DMS53 treated with DMSO at 0.1 percent for 48 hours (cell line): ENCODE measurements around the gene GNG8.
A peak's percentile ranks its signal among the peaks of the same experiment; 100 is the strongest.

Experiments used
- DNase-seq: peaks from one replicate; lab custom pipeline; 2025; ENCODE audit not compliant: unreplicated experiment; lab: John Stamatoyannopoulos, UW

GNG8 gene

DNA sequence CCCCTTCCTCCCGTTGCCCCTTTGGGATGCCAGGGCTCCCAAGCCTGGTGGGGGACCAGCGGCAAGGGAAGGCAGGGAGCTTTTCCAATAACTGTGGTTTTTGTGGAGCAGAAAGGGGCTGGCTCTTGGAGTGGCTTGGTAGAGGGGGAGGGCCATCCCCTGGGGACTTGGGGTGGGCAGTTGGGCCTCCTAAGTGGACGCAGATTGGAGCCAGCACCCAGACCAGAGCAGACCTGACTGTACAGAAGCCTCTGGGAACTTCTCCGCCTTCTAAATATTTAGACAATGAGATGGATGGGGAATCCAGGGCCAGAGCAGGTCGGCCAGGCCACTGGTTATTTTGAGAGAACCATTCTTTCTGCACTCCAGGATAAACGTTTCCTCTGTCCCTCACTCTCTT, 15.3 kb downstream of the GNG8 start:
- DNase-seq: no peak

DNA sequence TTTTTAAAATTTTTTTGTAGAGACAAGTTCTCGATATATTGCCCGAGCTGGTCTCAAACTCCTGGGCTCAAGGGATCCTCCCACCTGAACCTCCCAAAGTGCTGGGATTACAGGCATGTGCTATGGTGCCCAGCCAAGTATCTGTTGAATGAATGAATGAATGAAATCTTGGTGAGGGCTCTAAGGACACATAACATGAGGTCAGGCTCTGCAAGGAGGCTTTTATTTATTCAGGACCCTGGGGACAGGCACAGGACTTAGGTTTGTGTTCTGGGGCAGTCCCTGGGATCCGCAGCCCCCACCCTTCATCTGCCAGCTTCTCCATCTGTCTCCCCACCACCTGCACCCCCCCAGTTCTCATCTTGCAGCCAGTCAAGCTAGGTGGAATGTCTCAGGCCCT, 15.7 kb downstream of the GNG8 start:
- no peak for DNase-seq

DNA sequence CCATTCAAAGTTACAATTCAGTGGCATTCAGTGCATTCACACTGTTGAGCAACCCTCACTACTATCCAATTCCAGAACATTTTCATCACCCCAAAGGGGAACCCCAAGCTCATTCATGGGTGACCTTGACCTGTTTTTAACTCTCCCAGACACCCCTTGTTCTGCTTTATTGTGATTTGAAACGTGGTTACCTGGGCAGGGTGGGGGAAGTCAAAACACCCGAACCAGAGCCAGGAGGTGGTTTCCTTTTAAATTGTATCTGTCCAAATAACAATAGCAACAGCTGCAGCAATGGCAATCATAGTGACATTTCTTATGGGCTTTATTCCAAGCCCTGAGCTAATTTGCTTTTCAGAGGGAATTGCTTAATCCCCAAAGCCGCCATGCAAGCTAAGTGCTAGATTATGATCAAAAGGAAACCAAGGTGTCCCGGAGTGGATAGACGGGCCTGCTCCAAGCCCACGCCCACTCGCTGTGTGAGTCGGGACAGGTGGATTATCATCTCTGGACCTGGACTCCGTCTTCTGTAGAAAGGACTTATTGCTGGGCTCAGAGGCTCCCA, 17.3 kb downstream of the GNG8 start:
- no peak for DNase-seq

DNA sequence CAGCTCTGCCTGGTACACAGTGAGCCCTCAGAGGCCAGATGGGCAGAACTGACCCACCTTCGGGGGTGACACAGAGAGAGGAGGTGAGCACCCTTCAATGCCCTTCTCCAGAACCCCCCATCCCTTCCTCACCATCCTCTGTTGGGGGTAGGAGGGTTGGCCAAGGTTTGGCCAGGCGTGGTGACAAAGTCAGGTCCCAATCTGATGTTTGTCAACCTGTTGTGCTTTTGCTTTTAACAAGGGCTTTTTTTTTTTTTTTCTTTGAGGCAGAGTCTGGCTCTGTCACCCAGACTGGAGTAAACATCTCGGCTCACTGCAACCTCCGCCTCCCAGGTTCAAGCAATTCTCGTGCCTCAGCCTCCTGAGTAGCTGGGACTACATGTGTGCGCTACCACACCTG, 18.4 kb downstream of the GNG8 start:
- no peak for DNase-seq

DNA sequence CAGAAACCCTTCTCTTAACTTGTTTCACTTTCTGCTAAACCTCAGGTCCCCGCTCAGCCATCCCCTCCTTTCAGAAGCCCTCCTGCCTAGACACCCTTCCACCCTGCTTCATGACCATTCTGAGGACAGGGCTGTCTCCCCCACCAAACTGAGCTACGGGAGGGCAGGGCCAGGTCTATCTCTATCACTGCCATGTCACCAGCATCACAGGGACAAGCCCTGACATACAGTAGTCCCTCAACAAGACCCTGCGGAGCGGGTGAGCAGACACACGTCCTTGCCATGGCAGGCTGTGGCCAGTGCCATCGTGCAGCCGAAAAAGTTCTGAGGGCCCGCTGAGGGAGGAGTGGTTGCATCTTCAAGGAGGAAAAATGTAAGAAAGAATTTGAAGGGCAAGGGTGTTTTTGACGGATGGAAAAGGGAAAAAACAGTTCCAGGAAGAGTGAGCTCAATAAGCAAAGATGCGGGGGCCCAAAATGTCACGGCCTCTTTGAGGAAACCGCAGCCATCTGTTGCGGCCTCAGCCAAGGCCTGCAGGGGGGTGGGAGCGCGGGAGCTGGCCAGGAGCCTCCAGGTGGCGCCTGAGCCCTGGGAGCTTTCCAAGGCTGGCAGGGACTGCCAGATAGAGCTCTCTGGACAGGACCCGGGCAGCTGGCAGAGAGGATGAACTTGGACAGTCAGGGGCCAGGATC, 19.2 kb downstream of the GNG8 start:
- DNase-seq: peak; percentile 38

DNA sequence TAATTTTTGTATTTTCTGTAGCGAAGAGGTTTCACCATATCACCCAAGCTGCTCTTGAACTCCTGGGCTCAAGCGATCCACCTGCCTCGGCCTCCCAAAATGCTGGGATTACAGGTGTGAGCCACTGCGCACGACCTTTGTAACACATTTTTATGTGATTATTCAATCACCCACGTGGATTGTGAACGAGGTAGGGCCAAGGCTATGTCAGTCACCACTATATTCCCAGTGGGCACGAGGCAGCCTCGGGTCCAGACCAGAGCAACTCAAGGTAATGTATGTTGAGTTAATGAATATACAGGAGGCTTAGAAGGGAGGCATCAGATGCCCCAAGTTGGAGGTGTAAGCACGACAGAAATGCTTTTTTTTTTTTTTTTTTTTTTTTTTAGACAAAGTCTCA, 20.0 kb downstream of the GNG8 start:
- no peak for DNase-seq

DNA sequence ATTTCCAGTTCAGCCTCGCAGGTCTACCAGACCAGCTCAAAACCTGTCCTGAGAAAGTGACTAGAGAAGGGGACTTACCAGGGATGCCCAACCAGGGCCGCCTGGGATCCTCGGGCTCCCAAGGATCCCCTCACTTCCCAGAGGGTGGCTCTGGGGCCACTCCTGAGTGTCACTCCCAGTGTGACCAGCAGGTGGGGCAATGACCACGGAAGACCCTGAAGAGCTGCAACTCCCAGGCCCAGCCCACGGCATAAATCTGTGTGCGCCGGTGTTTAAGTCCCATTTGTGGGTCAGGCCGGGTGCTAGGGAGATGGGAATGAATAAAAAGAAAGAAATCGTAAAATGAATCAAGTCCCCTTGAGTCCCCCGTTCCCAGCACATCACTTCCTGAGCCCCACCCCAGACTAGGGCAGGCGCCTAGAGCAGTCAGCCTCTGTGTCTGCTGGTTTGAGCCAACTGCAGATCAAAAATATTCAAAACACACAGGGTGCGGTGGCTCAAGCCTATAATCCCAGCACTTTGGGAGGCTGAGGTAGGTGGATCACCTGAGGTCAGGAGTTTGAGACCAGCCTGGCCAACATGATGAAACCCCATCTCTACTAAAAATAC, 21.8 kb downstream of the GNG8 start:
- DNase-seq: peak; percentile 43

DNA sequence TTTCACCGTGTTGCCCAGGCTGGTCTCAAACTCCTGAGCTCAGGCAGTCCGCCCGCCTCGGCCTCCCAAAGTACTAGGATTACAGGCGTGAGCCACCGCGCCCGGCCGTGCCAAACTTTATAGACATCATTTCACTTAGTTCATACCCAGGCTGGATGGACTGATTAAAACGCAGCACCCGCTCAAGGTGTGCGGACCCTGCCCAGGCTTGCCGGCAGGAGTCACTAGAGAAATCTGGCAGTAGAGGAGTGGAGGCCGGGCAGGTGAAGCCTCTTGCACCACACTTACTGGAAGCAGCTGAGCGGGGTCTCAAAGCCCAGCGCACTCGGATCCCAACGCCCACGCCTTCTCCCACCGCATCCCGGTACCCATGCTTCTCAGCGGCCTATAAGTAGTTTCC, 22.5 kb downstream of the GNG8 start:
- no peak for DNase-seq

DNA sequence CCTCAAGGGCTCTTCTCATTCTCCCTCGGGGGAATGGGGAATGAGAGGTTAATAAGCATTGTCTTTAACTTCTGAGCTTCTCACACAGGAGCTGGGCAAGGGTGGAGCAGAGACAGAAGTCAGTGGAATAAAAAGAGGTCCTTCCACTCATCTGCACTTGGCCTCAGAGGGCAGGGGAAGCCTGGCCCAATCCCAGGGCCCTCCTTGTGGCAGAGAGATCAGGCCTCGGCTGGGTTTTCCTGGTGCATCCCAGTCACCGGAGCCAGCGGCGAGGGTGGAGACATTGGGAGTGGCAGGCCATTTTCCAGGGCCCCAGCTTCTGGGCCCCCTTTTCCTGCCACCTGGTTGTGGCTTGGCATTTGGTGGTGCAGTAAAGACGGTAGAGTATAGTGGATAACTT, 24.2 kb downstream of the GNG8 start:
- DNase-seq: no peak

DNA sequence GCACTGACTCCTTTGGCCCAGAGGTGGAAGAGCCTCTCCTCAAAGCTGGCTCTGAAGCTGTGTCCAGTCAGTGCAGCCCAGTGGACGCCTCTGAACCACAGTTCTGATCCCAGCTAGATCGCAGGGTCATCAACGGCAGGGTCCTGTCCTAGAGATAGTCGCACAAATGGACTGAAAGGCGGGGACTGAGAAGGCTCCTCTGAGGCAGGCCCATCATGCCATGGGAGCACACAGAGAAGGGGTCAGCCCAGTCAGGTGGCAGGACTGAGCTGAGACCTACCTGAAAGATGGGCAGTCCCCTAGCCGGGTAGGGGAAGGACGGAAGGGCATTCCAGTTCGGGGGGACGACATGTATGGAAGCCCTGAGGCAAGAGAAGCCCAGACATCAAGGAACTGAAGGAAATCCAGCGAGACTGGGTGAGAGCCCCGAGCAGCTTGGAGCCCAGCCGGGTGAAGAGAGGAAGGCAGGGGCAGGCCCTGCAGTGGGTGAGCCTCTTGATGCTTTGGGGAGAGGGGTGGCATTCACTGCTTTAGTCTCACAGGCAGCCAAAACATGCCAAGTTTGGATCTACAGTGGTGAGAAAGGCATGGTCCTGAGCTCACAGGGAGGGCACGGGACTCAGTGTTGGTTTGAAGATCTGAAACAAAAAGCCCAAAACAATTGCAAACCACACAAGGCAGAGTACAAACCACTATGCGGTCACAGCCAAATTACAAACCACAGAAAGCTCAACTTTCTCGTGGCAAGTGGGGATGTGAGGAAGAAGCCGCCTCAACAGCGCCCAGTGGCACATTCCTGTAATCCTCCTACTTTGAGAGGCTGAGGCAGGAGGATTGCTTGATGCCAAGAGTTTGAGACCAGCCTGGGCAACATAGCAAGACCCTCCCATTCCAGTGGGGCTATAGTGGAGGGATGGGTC, 24.9 kb downstream of the GNG8 start:
- no peak for DNase-seq

DNA sequence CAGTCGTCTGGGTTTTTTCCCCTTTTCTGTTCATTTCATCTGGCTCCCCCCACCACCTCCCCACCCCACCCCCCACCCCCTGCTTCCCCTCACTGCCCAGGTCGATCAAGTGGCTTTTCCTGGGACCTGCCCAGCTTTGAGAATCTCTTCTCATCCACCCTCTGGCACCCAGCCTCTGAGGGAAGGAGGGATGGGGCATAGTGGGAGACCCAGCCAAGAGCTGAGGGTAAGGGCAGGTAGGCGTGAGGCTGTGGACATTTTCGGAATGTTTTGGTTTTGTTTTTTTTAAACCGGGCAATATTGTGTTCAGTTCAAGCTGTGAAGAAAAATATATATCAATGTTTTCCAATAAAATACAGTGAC, 25.6 kb downstream of the GNG8 start:
- no peak for DNase-seq

DNA sequence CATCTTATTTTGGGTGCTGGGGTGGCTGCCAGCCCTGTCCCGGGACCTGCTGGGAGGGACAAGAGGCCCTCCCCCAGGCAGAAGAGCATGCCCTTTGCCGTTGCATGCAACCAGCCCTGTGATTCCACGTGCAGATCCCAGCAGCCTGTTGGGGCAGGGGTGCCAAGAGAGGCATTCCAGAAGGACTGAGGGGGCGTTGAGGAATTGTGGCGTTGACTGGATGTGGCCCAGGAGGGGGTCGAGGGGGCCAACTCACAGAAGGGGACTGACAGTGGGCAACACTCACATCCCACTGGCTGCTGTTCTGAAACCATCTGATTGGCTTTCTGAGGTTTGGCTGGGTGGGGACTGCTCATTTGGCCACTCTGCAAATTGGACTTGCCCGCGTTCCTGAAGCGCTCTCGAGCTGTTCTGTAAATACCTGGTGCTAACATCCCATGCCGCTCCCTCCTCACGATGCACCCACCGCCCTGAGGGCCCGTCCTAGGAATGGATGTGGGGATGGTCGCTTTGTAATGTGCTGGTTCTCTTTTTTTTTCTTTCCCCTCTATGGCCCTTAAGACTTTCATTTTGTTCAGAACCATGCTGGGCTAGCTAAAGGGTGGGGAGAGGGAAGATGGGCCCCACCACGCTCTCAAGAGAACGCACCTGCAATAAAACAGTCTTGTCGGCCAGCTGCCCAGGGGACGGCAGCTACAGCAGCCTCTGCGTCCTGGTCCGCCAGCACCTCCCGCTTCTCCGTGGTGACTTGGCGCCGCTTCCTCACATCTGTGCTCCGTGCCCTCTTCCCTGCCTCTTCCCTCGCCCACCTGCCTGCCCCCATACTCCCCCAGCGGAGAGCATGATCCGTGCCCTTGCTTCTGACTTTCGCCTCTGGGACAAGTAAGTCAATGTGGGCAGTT, 26.2 kb downstream of the GNG8 start:
- no peak for DNase-seq

DNA sequence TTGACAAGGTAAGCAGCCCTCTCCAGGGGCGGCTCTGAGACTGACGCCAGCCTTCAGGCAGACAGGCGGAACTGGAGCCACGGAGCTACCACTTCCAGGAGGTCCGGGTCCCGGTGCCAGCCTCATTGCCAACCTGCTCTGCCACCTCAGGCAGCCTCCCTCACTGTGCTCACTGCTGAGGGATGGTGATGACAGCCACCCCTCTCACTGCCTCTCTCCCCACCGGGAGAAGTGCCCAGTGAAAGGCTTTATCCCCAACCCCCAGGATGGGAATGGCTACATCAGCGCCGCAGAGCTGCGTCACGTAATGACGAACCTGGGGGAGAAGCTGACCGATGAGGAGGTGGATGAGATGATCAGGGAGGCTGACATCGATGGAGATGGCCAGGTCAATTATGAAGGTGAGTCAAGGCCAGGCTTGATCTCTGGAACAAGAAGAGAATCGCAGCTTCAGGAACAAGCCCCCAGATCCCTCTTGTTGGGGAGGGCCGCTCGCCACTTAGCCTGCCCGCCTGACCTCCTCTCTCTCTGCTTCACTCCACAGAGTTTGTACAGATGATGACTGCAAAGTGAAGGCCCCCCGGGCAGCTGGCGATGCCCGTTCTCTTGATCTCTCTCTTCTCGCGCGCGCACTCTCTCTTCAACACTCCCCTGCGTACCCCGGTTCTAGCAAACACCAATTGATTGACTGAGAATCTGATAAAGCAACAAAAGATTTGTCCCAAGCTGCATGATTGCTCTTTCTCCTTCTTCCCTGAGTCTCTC, 27.2 kb downstream of the GNG8 start:
- DNase-seq: no peak

DNA sequence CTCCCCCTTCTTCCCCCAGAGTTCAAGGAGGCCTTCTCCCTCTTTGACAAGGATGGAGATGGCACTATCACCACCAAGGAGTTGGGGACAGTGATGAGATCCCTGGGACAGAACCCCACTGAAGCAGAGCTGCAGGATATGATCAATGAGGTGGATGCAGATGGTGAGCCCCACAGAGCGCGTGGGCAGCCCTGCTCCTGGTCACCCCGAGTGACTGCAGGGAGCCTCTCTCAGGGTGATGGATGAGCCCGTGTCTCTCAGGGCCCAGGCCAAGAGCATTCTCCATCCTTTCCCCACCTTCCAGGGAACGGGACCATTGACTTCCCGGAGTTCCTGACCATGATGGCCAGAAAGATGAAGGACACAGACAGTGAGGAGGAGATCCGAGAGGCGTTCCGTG, 27.8 kb downstream of the GNG8 start:
- no peak for DNase-seq

DNA sequence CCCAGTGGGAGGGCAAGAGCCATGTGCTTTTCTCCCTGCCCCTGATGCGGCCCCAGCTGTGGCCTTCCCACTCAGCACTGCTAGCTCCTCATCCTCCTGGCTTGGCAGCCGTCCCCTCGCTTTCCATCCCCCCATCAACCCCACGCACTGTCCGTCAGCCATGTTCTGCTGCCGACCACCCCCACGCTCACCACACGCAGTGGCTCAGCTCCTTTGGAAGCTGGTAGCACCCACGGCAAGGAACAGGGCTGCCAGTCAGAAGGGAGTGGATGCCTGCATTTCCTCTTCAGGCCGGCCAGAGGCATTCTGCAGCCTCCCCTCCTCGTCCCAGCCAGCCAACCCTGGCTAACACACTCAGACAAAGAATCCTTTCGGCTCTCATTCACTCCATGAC, 28.6 kb downstream of the GNG8 start:
- peak; percentile 10 for DNase-seq

DNA sequence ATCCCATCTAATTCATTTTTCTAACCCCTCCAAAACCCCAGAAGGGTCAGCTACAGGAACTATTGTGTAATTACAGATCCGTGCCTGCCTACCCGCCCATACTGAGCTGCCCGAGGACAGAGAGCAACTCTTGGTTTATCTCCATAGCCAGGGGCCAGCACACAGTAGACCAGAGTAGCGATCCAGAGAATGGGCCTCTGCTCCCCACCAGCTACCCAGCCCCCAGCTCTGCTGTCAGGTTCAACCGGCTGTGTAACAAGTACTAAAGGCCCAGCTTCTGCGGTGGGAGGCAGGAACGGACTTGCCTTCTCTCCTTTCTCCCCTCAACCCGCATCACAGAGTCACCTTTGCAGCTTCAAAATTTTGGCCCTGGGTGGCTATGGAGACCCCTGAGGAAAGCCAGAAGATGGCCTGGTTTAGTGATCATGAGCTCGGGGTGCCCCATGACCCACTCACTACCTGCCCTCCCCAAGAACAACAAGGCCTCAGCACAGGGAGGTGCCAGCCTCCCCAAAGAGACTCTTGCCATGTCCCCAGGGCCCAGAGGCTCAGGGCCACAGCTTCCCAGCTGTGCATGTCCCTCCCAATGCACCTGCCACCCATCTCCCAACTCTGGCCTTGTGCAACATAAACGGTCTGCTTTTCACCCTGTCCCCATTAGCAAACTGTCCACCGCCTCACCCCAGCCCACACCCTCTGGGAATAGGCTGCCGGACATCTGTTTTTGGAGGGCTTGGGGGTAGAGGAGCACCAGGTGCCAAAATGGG, 29.1 kb downstream of the GNG8 start:
- no peak for DNase-seq

DNA sequence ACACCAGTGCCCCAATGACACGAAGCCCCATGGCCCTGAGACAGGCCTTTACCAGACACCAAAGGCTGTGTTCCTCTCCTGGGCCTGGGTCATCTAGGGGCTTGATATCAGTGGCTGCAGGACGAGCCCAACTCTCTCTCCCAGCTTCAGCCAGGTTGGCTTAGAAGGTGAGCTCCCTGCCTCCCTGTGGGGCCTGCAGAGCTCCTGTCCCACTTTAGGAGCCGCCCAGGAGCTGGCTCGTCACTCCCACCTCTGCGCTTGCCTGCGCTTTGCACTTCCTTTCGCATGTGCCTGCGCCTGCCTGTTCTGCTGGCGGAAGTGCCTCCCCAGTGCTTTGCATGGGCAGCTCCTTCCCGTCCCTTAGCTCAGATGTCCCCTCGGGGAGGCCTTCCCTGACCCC, 30.0 kb downstream of the GNG8 start:
- DNase-seq: no peak

DNA sequence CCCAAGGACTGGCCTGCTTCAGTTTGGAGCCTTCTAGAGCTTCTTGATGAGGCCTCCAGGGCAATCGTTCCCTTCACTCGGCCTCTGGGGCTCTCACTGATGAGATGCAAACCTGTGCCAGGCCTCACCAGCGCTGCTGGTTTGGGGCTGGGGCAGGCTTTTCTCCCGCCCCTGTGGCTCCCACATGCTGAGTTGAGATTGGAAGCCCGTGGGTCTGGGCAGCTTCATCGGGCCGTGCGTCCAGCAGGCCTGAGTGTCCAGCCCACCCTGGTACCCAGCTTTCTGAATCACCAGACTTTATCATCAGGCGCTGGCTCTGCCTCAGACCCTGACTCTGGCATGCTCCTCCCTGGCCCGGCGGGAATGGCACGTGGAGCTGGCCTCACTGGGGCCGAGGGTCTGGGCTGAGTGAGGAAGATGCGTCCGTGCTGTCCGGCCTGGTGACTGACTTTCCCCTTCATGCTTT, 30.6 kb downstream of the GNG8 start:
- DNase-seq: no peak

DNA sequence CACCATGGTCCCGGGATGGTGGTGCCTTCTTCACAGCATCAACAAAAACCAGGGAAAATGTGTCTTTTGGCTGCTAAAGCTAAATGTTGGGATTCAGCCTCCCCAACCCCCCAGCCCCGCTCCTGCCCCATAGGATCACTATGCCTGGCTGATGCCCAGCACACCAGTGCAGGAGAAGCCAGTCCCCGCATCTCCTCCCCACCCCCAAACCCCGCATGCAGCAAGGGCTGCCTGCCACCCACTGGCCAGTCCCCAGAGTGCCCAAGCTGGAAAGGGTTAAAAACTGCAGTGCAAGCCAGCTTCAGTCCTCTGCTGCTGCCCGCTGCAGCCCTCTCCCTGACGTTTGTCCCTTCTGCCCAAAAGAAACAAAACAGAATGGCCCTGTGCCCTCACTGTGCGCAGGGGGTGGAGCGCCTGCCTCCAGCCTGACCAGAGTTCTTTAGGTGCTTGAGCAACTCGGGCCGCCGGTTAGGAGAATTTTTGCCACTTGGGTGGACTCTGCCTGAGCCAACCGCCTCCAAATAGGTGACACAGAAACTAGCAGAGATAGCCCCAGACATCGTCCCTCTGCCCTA, 31.1 kb downstream of the GNG8 start:
- DNase-seq: no peak
